ENCODE measurements around the gene RBM25.

DNA sequence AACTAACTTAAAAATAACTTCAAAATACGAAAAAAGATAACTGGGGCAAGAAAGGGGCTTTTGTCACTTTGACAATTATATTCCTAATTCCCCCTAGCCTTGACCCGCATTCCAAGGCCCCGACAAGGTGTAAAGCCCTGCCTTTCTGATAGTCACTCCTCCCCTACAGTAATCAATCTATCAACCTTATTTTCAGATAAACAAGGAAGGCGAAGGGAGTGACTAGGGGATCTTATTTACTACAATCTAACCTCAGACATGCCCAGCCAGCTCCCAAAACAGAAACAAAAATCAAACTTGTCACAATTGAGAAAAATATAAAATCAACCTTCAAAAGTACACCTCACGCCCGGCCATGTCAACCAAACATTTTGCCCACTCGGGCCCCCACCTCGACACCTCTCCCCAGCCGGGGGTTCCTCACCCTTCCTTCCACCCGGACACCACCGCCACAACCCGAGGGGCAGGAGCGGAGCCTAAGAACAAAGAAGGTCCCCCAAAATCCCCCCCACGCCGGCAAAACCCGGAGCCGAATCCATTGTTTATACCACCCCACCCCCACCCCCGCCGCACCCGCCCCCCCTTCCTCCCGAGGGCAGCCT, 32.0 kb upstream of the RBM25 start:
- TF ChIP-seq POLR2AphosphoS5 (IDR thresholded peaks at IDR 0.05) (no peak), POLR2A (IDR thresholded peaks at IDR 0.05) (no peak), EP300 (IDR thresholded peaks at IDR 0.05; ENCODE audit: low read depth) (no peak)
- TF ChIP-seq, protein P1, sequence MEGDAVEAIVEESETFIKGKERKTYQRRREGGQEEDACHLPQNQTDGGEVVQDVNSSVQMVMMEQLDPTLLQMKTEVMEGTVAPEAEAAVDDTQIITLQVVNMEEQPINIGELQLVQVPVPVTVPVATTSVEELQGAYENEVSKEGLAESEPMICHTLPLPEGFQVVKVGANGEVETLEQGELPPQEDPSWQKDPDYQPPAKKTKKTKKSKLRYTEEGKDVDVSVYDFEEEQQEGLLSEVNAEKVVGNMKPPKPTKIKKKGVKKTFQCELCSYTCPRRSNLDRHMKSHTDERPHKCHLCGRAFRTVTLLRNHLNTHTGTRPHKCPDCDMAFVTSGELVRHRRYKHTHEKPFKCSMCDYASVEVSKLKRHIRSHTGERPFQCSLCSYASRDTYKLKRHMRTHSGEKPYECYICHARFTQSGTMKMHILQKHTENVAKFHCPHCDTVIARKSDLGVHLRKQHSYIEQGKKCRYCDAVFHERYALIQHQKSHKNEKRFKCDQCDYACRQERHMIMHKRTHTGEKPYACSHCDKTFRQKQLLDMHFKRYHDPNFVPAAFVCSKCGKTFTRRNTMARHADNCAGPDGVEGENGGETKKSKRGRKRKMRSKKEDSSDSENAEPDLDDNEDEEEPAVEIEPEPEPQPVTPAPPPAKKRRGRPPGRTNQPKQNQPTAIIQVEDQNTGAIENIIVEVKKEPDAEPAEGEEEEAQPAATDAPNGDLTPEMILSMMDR (IDR thresholded peaks at IDR 0.05) = no peak
